SU-DHL-6 (cell line): ENCODE results near the gene DTNBP1.

Experiments
- EZH2phosphoT487 ChIP-seq: fragments of 200-600 bp; sonication (generic), shearing (Covaris generic); conservative IDR thresholded peaks from 2 replicates; pipeline ENCODE4 v1.6.1; 2018; ENCODE audit warnings: mild to moderate bottlenecking, antibody characterized with exemption, low read length, moderate library complexity, mixed read lengths
- TF ChIP-seq, protein P1 (sequence below): fragments of 200-600 bp; sonication (generic); IDR thresholded peaks from one replicate; pipeline ENCODE4 v1.5.1; 2017; ENCODE audit warnings: antibody characterized with exemption, mild to moderate bottlenecking, low read length, moderate library complexity; ENCODE audit not compliant: insufficient read depth, poor library complexity, severe bottlenecking

DNA sequence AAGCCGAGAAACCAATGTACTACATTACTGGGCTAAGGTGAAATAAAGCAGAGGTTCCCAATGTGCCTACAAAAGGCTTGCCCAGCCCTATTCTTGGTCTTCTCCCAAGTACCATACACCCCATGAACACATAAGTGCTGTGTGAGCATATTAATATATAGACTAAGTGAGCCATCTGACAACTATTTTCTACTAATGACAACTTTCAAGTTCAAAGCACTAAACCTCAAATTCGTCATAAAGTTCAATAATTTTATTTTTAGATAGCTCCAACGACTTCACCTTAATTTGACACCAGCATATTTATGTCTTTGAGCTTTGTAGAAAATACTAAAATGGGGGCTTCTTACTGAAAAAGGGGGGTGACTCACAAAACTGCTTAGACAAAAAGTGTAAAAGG, 6.7 kb downstream of the DTNBP1 start:
- TF ChIP-seq, protein P1, sequence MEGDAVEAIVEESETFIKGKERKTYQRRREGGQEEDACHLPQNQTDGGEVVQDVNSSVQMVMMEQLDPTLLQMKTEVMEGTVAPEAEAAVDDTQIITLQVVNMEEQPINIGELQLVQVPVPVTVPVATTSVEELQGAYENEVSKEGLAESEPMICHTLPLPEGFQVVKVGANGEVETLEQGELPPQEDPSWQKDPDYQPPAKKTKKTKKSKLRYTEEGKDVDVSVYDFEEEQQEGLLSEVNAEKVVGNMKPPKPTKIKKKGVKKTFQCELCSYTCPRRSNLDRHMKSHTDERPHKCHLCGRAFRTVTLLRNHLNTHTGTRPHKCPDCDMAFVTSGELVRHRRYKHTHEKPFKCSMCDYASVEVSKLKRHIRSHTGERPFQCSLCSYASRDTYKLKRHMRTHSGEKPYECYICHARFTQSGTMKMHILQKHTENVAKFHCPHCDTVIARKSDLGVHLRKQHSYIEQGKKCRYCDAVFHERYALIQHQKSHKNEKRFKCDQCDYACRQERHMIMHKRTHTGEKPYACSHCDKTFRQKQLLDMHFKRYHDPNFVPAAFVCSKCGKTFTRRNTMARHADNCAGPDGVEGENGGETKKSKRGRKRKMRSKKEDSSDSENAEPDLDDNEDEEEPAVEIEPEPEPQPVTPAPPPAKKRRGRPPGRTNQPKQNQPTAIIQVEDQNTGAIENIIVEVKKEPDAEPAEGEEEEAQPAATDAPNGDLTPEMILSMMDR = no peak
- TF ChIP-seq EZH2phosphoT487 = no peak
